K562 (cell line): ENCODE measurements around the gene BCO1. TPM values are rescaled to one million over a fixed set of nuclear protein-coding genes. Genes with fewer than 3 reads are reported as not detected.

Experiments
- ATAC-seq: fragments of 200-7000 bp; cut with Tn5 transposase; 3 replicates; pipeline ENCODE4 v1.9.1; 2020; ENCODE audit warnings: moderate library complexity
- Bru-seq: library from RNA; stranded (reverse); fragments of 400-500 nt; gene quantifications from one replicate; lab custom pipeline; 2021; lab: Mats Ljungman, UMichigan
- BruChase-seq, 2 experiments: library from RNA; stranded (reverse); fragments of 400-500 nt; gene quantifications; one replicate each; lab custom pipeline; 2021; lab: Mats Ljungman, UMichigan
- BruUV-seq: library from RNA; stranded (reverse); fragments of 400-500 nt; replicated peaks from 2 replicates; lab custom pipeline; 2021; lab: Mats Ljungman, UMichigan
- CTCF ChIA-PET: fragments of 300-600 bp; formaldehyde crosslinking; extraction: SDS; loops from one replicate; lab custom pipeline; 2021; ENCODE audit warnings: low intra/inter-chr PET ratio; lab: Yijun Ruan, JAX
- POLR2A ChIA-PET: fragments of 300-600, 350-650 bp; sonication (Branson Sonifier 250); formaldehyde crosslinking; extraction: SDS; loops from one replicate; lab custom pipeline; 2021; ENCODE audit warnings: antibody characterized with exemption, inconsistent platforms; lab: Yijun Ruan, JAX
- DNase-seq, 4 experiments: peaks; one replicate each; pipeline versions ENCODE4 v3.0.0 to v3.0.0-alpha.2; 2011 to 2018; ENCODE audit warnings: low spot score in 3 of 4, mixed read lengths in 3 of 4; ENCODE audit errors: extremely low read depth in 1 of 4
- FAIRE-seq: peaks from 2 replicates; lab custom pipeline; 2011; peaks lifted over from hg19 to GRCh38; lab: Jason Lieb, UNC
- H2AFZ ChIP-seq: 2 replicates; pipeline ENCODE4 v1.6.0; 2011; ENCODE audit warnings: low read depth, low read length, control low read depth, inconsistent platforms
- H3K27ac ChIP-seq: fragments of 200-600 bp; 3 replicates; pipeline ENCODE4 v1.8.0; 2011; ENCODE audit warnings: low read depth, mild to moderate bottlenecking, control low read depth, inconsistent platforms, low read length, moderate library complexity, mixed read lengths; ENCODE audit errors: extremely low read depth
- H3K27me3 ChIP-seq, 2 experiments: fragments of 300-600 bp in 1 of 2; 2 replicates in 1 of 2; 3 replicates in 1 of 2; pipeline versions ENCODE4 v1.6.0 to v1.8.0; 2011; ENCODE audit warnings: inconsistent platforms in 2 of 2, low read length in 2 of 2, mild to moderate bottlenecking in 1 of 2, mixed read lengths in 1 of 2, moderate library complexity in 1 of 2; ENCODE audit not compliant: control insufficient read depth in 2 of 2, insufficient read depth in 2 of 2
- H3K36me3 ChIP-seq: fragments of 300-600 bp; 3 replicates; pipeline ENCODE4 v1.8.0; 2011; ENCODE audit warnings: mild to moderate bottlenecking, low read length, inconsistent platforms; ENCODE audit not compliant: control insufficient read depth, insufficient read depth
- H3K4me1 ChIP-seq, 2 experiments: fragments of 200-600 bp in 1 of 2; replicated peaks in 1 of 2; 2 replicates in 1 of 2; 3 replicates in 1 of 2; pipeline versions ENCODE4 v1.5.1 to v1.8.0; 2011; ENCODE audit warnings: inconsistent platforms in 2 of 2, low read length in 2 of 2, mild to moderate bottlenecking in 1 of 2, mixed read lengths in 1 of 2, moderate library complexity in 1 of 2; ENCODE audit not compliant: control insufficient read depth in 2 of 2, insufficient read depth in 2 of 2
- H3K4me2 ChIP-seq: 2 replicates; pipeline ENCODE4 v1.6.1; 2011; ENCODE audit warnings: low read length, control low read depth, inconsistent platforms, mixed read lengths; ENCODE audit not compliant: insufficient read depth
- H3K4me3 ChIP-seq: fragments of 200-600 bp; sonication (generic), shearing (Covaris generic); 2 replicates; pipeline ENCODE4 v1.5.1; 2016; ENCODE audit warnings: control low read depth, inconsistent platforms
- H3K79me2 ChIP-seq: fragments of 200-600 bp; 3 replicates; pipeline ENCODE4 v1.8.0; 2011; ENCODE audit warnings: low read length, inconsistent platforms; ENCODE audit not compliant: control insufficient read depth, insufficient read depth
- H3K9ac ChIP-seq, 2 experiments: 2 replicates each; pipeline versions ENCODE4 v1.6.0 to v1.6.1; 2011; ENCODE audit warnings: low read depth in 2 of 2, low read length in 2 of 2, control low read depth in 1 of 2, inconsistent platforms in 1 of 2, mild to moderate bottlenecking in 1 of 2, mixed read lengths in 1 of 2; ENCODE audit not compliant: insufficient read depth in 1 of 2
- H3K9me1 ChIP-seq: one replicate; pipeline ENCODE4 v1.6.0; 2011; ENCODE audit warnings: inconsistent platforms, mild to moderate bottlenecking, low read length, moderate library complexity; ENCODE audit not compliant: control insufficient read depth, insufficient read depth
- H3K9me3 ChIP-seq: replicated peaks from 2 replicates; pipeline ENCODE4 v1.5.1; 2011; ENCODE audit warnings: low read depth, low read length, inconsistent platforms; ENCODE audit not compliant: control insufficient read depth, insufficient read depth
- H4K20me1 ChIP-seq: replicated peaks from 2 replicates; pipeline ENCODE4 v1.6.1; 2011; ENCODE audit warnings: low read length, inconsistent platforms, mixed read lengths; ENCODE audit not compliant: control insufficient read depth, insufficient read depth
- CBX2 ChIP-seq: fragments of 200-600 bp; sonication (generic); IDR thresholded peaks from one replicate; pipeline ENCODE4 v1.6.1; 2012; ENCODE audit warnings: mild to moderate bottlenecking, low read length, inconsistent platforms; ENCODE audit not compliant: insufficient read depth, poor library complexity, severe bottlenecking
- CBX8 ChIP-seq: fragments of 200-600 bp; sonication (generic); IDR thresholded peaks from 2 replicates; pipeline ENCODE4 v1.6.1; 2012; ENCODE audit warnings: borderline replicate concordance, mixed run types, low read depth, mild to moderate bottlenecking, moderate library complexity, mixed read lengths, low read length, control low read depth, inconsistent platforms; ENCODE audit not compliant: poor library complexity, severe bottlenecking; ENCODE audit errors: extremely low read depth
- CSDE1 ChIP-seq, 2 experiments: fragments of 450-650 bp; IDR thresholded peaks; 2 replicates each; pipeline ENCODE4 v1.6.1; 2016; ENCODE audit warnings: mild to moderate bottlenecking in 1 of 2
- FOXK1 ChIP-seq: sonication (generic); formaldehyde crosslinking; IDR thresholded peaks from 2 replicates; pipeline ENCODE4 v1.8.0; 2022; ENCODE audit warnings: missing genetic modification reagents, mild to moderate bottlenecking, borderline replicate concordance
- HDAC3 ChIP-seq: fragments of 450-650 bp; IDR thresholded peaks from 2 replicates; pipeline ENCODE4 v1.6.1; 2018; ENCODE audit warnings: borderline replicate concordance, mild to moderate bottlenecking, moderate library complexity; ENCODE audit not compliant: partially characterized antibody
- SPI1 ChIP-seq: IDR thresholded peaks from 2 replicates; pipeline ENCODE4 v1.6.1; 2011; ENCODE audit warnings: low read depth, low read length, control low read depth, borderline replicate concordance
- ZFP36 ChIP-seq: fragments of 150-350 bp; IDR thresholded peaks from 2 replicates; pipeline ENCODE4 v1.6.1; 2018; ENCODE audit warnings: low read length, low read depth; ENCODE audit not compliant: partially characterized antibody
- ZNF57 ChIP-seq: fragments of 450-650 bp; formaldehyde crosslinking; IDR thresholded peaks from 2 replicates; pipeline ENCODE4 v1.4.0; 2020; ENCODE audit warnings: mild to moderate bottlenecking, moderate library complexity
- WGBS: fragments of 100-300 bp; shearing (Covaris generic); methylation state at CpG from one replicate; pipeline ENCODE4 v1.1.6; 2016; ENCODE audit warnings: low coverage, mixed read lengths; ENCODE audit not compliant: insufficient coverage; ENCODE audit errors: missing lambda C conversion rate; 5-methylcytosine and 5-hydroxymethylcytosine counted together
- in situ Hi-C: fragments of 300-500 bp; cut with MboI; formaldehyde crosslinking; loops from 4 replicates; pipeline ENCODE4 v1.15.0; 2018; ENCODE audit warnings: inconsistent platforms, mixed read lengths
- intact Hi-C: fragments of 100-400 bp; cut with micrococcal nuclease; formaldehyde crosslinking; loops from 2 replicates; pipeline ENCODE4 v1.14.2; 2022
- long read RNA-seq, 3 experiments: library from polyadenylated mRNA in 2 of 3; library from RNA in 1 of 3; unstranded in 2 of 3; stranded (forward) in 1 of 3; transcript quantifications; one replicate each; pipeline ENCODE4 v2.0.0, GENCODE V29; 2019 to 2022
- polyA minus RNA-seq, 3 experiments: library from RNA; depleted of rRNA, polyadenylated mRNA; stranded (reverse); fragments of >200 nt; gene quantifications; 2 replicates each; pipeline ENCODE4 v1.2.3, GENCODE V29; 2011
- polyA plus RNA-seq, 8 experiments: library from polyadenylated mRNA; depleted of rRNA in 4 of 8; stranded (reverse) in 5 of 8; unstranded in 3 of 8; fragments of >200 nt; fragmentation: Nextera tagmentation in 2 of 8; fragmentation: Illumina TruSeq in 1 of 8; extraction: Ambion mirVana in 2 of 8; extraction: Trizol in 1 of 8; gene quantifications; 2 replicates each; pipeline versions ENCODE4 v1.2.1 to v1.2.3, GENCODE V29; 2011 to 2014; ENCODE audit warnings: inconsistent platforms in 1 of 8, missing spikeins in 1 of 8
- total RNA-seq, 7 experiments: library from RNA; depleted of rRNA in 6 of 7; stranded (reverse); fragments of >200 nt in 6 of 7; fragmentation: Illumina TruSeq in 2 of 7; extraction: Trizol in 2 of 7; gene quantifications; 2 replicates each; pipeline versions ENCODE4 v1.2.1 to v1.2.3, GENCODE V29; 2011 to 2021; ENCODE audit warnings: low replicate concordance in 1 of 7
- TF ChIP-seq, protein P1 (sequence below): fragments of 250-450 bp; sonication (Bioruptor Pico); IDR thresholded peaks from 2 replicates; pipeline ENCODE4 v1.5.0; 2021

BCO1 gene
- not detected in 2 replicates for total RNA-seq (2011; cell fraction: chromatin; rRNA removed; ENCODE audit: low replicate concordance)
- not detected in 2 replicates for total RNA-seq (2011; cell fraction: nucleolus; rRNA removed)
- total RNA-seq (2011; cell fraction: nucleoplasm; rRNA removed) = not detected in 2 replicates
- total RNA-seq (2014; rRNA removed) (not detected in 2 replicates), total RNA-seq (2014; rRNA removed; fragmentation: Illumina TruSeq; extraction: Trizol) (not detected in 2 replicates), total RNA-seq (2015; rRNA removed; fragmentation: Illumina TruSeq; extraction: Trizol) (not detected in 2 replicates), total RNA-seq (2021) (not detected in 2 replicates), polyA plus RNA-seq (2011; rRNA removed) (not detected in 2 replicates), polyA plus RNA-seq (2014; fragmentation: Illumina TruSeq; extraction: Trizol) (not detected in 2 replicates), polyA plus RNA-seq (2014; fragmentation: Nextera tagmentation; extraction: Ambion mirVana) (not detected), polyA plus RNA-seq (2014; rRNA removed) (not detected in 2 replicates), polyA minus RNA-seq (2011; rRNA and poly(A)+ RNA removed) (not detected in 2 replicates), Bru-seq, nascent RNA (percentile 2 among the genes with signal in this experiment), BruChase-seq, experiment 1, labeled RNA remaining after a 2-hour chase (not detected), BruChase-seq, experiment 2, labeled RNA remaining after a 6-hour chase (not detected)
- polyA plus RNA-seq (2011; cell fraction: cytosol; rRNA removed) = not detected in 2 replicates
- polyA plus RNA-seq (2011; cell fraction: nucleus; rRNA removed) = not detected in 2 replicates
- not detected in 2 replicates for polyA plus RNA-seq (2012)
- polyA minus RNA-seq (2011; cell fraction: cytosol; rRNA and poly(A)+ RNA removed) = not detected in 2 replicates
- not detected in 2 replicates for polyA minus RNA-seq (2011; cell fraction: nucleus; rRNA and poly(A)+ RNA removed)
- long read RNA-seq, experiment 1 = 0 reads
- long read RNA-seq, experiment 2 = 0 reads
- long read RNA-seq, experiment 3 = 0 reads

DNA sequence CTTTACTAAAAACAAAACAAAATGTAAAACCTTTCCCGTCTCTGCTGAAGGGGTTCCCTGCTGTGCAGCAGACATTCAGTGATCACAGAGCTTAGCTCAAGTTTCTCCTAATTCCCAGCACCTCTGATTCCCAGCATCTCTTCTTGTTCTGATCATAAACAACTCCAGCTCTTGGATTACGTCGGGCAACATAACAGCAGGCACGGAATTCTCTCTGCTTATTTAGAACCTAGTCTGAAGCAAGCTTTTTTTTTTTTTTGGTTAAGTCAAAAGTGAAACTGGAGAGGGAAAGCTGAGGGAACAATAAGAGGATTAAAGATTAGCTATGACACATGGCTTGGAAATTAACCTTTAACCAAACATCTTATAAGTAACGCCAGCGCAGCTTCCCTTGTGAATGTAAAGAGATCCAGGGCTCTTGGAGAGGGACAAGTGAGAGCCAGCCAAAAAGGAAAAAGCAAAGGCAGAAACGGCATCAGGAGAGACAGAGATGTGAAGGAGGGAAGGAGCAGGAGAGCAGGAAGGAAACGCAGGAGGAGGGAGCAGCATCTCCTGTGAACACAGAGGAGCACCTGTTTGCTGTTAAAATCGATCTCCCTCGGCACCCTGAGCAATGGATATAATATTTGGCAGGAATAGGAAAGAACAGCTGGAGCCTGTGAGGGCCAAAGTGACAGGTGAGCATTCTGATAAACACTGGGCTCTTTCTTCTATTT is at the start of gene BCO1:
BCO1 (plus strand) TSS at position 394 of the 716 bp plus-strand sequence; CDS start at position 614, 220 bp downstream.
- in situ Hi-C loops = no loop called here
- Histone ChIP-seq H3K9me1 (no peaks in the 10 kb centered on the region), H2AFZ (no peak within 1 kb of the TSS), H3K4me3 (no peak within 1 kb of the TSS), H3K27ac (no peak within 1 kb of the TSS), H3K4me1 (no peaks in the 10 kb centered on the region), H3K9me3 (no peaks in the 10 kb centered on the region; the same call in 1 of the 2 replicates), H3K9ac (no peak within 1 kb of the TSS), H3K27me3 (peaks cover 33 to 74% of the 10 kb centered on the region in 2 experiments), H3K4me2 (no peak within 1 kb of the TSS), H3K36me3 (no peaks in the 10 kb centered on the region), H4K20me1 (no peaks in the 10 kb centered on the region), H3K79me2 (no peaks in the 10 kb centered on the region)
- ATAC-seq (no peak), FAIRE-seq (no peak), DNase-seq (no peak)
- BruUV-seq = no TSS peak
- intact Hi-C loops = no loop called here
- ChIA-PET CTCF (interaction anchor here (0.6 to 0.7 kb wide), 2 partner anchors 24 to 350 kb away, joined by 3 to 5 read pairs; no protein-coding TSS in a partner anchor), POLR2A (interaction anchor here (0.6 to 0.7 kb wide), 2 partner anchors 86 to 926 kb away, joined by 3 to 4 read pairs; no protein-coding TSS in a partner anchor)
- TF ChIP-seq HDAC3 (no peak), CSDE1 (IDR thresholded peaks at IDR 0.05) (no peak), ZFP36 (peak; percentile 20), ZNF57 (no peak), CBX2 (peak; percentile 98), CBX8 (peak; percentile 94), FOXK1 (no peak), SPI1 (no peak)
- TF ChIP-seq, protein P1, sequence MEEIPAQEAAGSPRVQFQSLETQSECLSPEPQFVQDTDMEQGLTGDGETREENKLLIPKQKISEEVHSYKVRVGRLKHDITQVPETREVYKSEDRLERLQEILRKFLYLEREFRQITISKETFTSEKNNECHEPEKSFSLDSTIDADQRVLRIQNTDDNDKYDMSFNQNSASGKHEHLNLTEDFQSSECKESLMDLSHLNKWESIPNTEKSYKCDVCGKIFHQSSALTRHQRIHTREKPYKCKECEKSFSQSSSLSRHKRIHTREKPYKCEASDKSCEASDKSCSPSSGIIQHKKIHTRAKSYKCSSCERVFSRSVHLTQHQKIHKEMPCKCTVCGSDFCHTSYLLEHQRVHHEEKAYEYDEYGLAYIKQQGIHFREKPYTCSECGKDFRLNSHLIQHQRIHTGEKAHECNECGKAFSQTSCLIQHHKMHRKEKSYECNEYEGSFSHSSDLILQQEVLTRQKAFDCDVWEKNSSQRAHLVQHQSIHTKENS (CRISPR knock-in tag) = no peak
- 0% methylated on average over 10 of the region's 10 CpGs for WGBS
